Tibial artery (tissue), 4 donors: ENCODE measurements around the gene DDX18.

ENCODE experiments used
- DNase-seq, 2 donors: peaks; one replicate each; pipeline ENCODE4 v3.0.0-alpha.2; 2019
- H3K27ac ChIP-seq, 2 donors: fragments of 200-600 bp; sonication (generic) in 1 of 2; 1 replicate in 1 of 2; 2 replicates in 1 of 2; pipeline ENCODE4 v1.5.1; 2018 to 2019; ENCODE audit warnings: mild to moderate bottlenecking in 1 of 2
- H3K27me3 ChIP-seq, 2 donors: fragments of 200-600 bp; sonication (generic) in 1 of 2; one replicate each; pipeline versions ENCODE4 v1.5.1 to v1.6.0; 2016 to 2019
- H3K36me3 ChIP-seq, 3 donors: fragments of 200-600 bp; sonication (generic) in 2 of 3; one replicate each; pipeline ENCODE4 v1.5.1; 2016 to 2019; ENCODE audit warnings: mild to moderate bottlenecking in 2 of 3
- H3K4me1 ChIP-seq, 4 donors: fragments of 200-600 bp; sonication (generic) in 2 of 4; 1 replicate in 3 of 4; 2 replicates in 1 of 4; pipeline ENCODE4 v1.5.1; 2016 to 2019
- H3K4me3 ChIP-seq, 2 donors: fragments of 200-600 bp; sonication (generic) in 1 of 2; 1 replicate in 1 of 2; 2 replicates in 1 of 2; pipeline ENCODE4 v1.5.1; 2018 to 2019; ENCODE audit warnings: mild to moderate bottlenecking in 2 of 2
- H3K9me3 ChIP-seq, 3 donors: fragments of 200-600 bp; sonication (generic) in 1 of 3; one replicate each; pipeline ENCODE4 v1.5.1; 2016 to 2019
- intact Hi-C: fragments of 100-400 bp; cut with DNase I; formaldehyde crosslinking; loops from one replicate; pipeline ENCODE4 v1.15.0; 2023; ENCODE audit warnings: low total_unique reads
- TF ChIP-seq, protein P1 (sequence below), 2 experiments: fragments of 200-600 bp in 1 of 2; fragments of 450-650 bp in 1 of 2; IDR thresholded peaks; one replicate each; pipeline ENCODE4 v1.5.1; 2017 to 2019; ENCODE audit warnings: antibody characterized with exemption in 2 of 2, mild to moderate bottlenecking in 1 of 2, moderate library complexity in 1 of 2

DDX18 gene

DNA sequence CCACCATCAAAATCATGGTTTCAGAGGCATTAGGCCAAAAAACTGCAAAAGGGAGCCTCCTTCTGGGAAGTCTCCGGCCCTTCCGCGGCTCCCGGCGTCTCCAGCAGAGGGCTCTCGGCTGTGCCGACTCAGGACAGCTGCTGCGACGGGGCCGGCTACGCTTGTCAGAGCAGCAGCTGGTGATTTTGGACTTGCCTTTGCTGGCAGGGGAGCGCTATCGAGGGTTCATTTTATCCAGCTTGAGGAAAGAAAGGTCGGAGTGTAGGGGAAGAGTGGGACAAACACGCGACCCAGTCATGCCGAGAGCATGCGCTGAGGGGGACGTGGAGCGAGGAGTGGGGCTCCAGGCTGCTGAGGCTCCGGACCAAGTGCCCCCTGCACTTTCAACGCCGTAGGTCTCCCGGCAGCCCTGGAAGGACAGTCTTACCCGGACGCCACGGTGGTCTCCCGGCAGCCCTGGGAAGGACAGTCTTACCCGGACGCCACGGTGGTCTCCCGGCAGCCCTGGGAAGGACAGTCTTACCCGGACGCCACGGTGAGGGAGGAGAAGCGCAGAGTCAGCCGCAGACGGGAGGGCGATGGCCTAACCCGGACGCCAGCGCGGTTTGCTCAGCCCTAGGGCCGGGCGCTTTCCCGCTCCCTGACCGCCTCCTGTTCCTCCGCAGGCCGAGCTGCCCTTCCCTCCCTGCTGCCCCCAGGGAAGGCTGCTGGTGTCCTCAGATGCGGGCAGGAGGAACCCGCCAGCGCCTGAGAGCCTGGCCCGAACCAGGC, 21.7 kb downstream of the DDX18 start:
- peaks cover 0 to 16% (median 8%) of the 10 kb centered on the region in 4 donors for H3K4me1 ChIP-seq
- H3K27me3 ChIP-seq: no peaks in the 10 kb centered on the region
- H3K4me3 ChIP-seq: peak overlapping the region; percentile 54 to 62
- peaks cover 7 to 25% (median 20%) of the 10 kb centered on the region in 3 donors for H3K36me3 ChIP-seq
- H3K27ac ChIP-seq: peak overlapping the region; percentile 34 to 65
- TF ChIP-seq, protein P1, sequence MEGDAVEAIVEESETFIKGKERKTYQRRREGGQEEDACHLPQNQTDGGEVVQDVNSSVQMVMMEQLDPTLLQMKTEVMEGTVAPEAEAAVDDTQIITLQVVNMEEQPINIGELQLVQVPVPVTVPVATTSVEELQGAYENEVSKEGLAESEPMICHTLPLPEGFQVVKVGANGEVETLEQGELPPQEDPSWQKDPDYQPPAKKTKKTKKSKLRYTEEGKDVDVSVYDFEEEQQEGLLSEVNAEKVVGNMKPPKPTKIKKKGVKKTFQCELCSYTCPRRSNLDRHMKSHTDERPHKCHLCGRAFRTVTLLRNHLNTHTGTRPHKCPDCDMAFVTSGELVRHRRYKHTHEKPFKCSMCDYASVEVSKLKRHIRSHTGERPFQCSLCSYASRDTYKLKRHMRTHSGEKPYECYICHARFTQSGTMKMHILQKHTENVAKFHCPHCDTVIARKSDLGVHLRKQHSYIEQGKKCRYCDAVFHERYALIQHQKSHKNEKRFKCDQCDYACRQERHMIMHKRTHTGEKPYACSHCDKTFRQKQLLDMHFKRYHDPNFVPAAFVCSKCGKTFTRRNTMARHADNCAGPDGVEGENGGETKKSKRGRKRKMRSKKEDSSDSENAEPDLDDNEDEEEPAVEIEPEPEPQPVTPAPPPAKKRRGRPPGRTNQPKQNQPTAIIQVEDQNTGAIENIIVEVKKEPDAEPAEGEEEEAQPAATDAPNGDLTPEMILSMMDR (IDR thresholded peaks at IDR 0.05): peak; percentile 65 to 79
- no peaks in the 10 kb centered on the region for H3K9me3 ChIP-seq
- intact Hi-C loops: loop anchor here (5.0 kb wide), 1 partner anchor 166 kb away; no protein-coding TSS in a partner anchor
- peak; percentile 79 to 87 for DNase-seq

DNA sequence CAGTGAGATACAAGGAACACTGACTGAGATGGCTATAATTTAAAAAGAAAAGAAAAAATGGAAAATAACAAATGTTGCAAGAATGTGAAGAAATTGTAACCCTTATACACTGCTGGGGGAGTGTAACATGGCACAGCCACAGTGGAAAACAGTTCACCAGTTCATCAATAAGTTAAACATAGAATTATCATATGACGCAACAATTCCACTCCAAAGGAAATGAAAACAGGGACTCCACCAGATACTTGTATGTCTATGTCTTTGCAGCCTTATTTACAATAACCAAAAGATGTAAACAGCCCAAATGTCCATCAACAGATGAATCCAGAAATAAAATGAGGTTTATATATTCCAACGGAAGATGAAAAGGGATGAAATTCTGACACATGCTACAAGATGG, 30.8 kb downstream of the DDX18 start:
- DNase-seq: no peak
- no peaks in the 10 kb centered on the region for H3K4me1 ChIP-seq
- TF ChIP-seq, protein P1 (IDR thresholded peaks at IDR 0.05): no peak
- no peaks in the 10 kb centered on the region for H3K9me3 ChIP-seq
- peaks cover 0 to 15% of the 10 kb centered on the region in 2 donors for H3K27me3 ChIP-seq
- H3K4me3 ChIP-seq: no peak overlapping the region
- intact Hi-C loops: no loop called here
- no peak overlapping the region for H3K27ac ChIP-seq
- no peaks in the 10 kb centered on the region for H3K36me3 ChIP-seq

DNA sequence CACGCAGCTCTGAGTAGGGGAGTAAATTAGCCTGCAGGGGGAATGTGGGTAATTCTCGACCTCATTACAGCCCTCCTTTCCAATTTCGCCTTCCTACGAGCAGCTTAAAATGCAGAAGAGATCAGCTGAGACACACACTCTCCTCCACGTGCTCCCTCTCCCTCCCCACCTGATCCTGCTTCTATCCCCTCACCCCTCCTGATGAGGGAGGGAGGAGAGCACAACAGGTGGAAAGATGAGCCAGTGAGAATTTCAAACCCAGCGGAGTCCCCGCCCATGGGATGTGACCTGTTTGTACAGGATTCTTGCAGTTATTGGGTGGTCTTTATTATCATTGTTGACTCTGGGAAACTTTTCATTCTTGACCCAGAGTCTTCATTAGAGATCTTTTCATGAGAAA, 35.5 kb downstream of the DDX18 start:
- Histone ChIP-seq H3K27ac (no peak overlapping the region), H3K27me3 (peaks cover 0 to 28% of the 10 kb centered on the region in 2 donors), H3K4me3 (no peak overlapping the region), H3K36me3 (no peaks in the 10 kb centered on the region), H3K4me1 (no peaks in the 10 kb centered on the region), H3K9me3 (no peaks in the 10 kb centered on the region)
- intact Hi-C loops: no loop called here
- DNase-seq: no peak
- TF ChIP-seq, protein P1 (IDR thresholded peaks at IDR 0.05): no peak

DNA sequence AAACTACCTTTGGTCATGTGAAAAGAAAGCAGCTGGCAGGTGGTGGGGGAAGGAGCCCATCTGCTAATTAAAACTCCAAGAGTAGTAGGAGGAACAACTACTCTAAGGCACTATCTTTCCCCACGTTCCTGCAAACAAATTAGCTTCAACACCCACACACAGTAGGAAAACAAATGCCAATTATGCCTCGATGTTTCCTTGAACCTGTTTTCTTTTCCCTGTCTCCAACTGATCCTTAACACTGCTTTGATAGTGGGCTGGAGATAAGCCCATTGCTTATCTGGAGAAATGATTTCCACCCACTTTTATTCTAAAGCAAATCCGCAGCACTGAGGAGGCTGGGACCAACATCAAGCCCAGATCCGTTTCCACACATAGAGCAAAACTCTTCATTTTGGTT, 36.0 kb downstream of the DDX18 start:
- Histone ChIP-seq H3K9me3 (no peaks in the 10 kb centered on the region), H3K27me3 (peaks cover 0 to 28% of the 10 kb centered on the region in 2 donors), H3K4me3 (no peak overlapping the region), H3K27ac (no peak overlapping the region), H3K4me1 (no peaks in the 10 kb centered on the region), H3K36me3 (no peaks in the 10 kb centered on the region)
- TF ChIP-seq, protein P1 (IDR thresholded peaks at IDR 0.05): no peak
- DNase-seq: no peak
- intact Hi-C loops: no loop called here

DNA sequence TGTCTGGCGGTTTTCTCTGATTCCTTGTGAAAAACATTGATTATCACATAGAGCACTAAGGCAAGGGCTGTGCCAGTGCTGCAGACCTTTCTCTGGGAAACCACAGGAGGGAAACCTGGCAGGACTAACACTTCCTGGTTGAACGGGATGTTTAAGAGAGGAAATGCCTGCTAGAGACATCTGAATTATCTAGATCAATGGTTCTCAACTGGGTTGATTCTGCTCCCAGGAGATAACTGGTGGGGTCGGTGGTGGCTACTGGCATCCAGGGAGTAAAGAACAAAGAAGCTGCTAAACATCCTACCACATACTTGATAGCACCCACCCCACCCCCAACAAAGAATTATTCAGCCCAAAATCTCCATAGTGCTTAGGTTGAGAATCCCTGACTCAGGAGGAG, 37.5 kb downstream of the DDX18 start:
- TF ChIP-seq, protein P1 (IDR thresholded peaks at IDR 0.05): no peak
- peaks cover 0 to 28% of the 10 kb centered on the region in 2 donors for H3K27me3 ChIP-seq

More for the DNA sequence above, 37.5 kb downstream of the DDX18 start:
- H3K9me3 ChIP-seq: no peaks in the 10 kb centered on the region
- H3K27ac ChIP-seq: no peak overlapping the region
- H3K36me3 ChIP-seq: no peaks in the 10 kb centered on the region
- no peak for DNase-seq
- H3K4me1 ChIP-seq: no peaks in the 10 kb centered on the region
- intact Hi-C loops: no loop called here
- no peak overlapping the region for H3K4me3 ChIP-seq
